ENCODE measurements around the gene OR6J1.

The OR6J1 gene

GRCh38 chr14:22593601-22594000 is 50.6 kb downstream of the OR6J1 start:
- H2BK12ac ChIP-seq (ENCODE audit: low read length in 2 of 2), result no peak overlapping the region
- H3K9ac ChIP-seq (ENCODE audit: low read length), result no peak overlapping the region
- H2BK15ac ChIP-seq (ENCODE audit: low read depth, poor library complexity, severe bottlenecking), result no peak overlapping the region
- no peak overlapping the region for H3K23ac ChIP-seq (ENCODE audit: low read length in 2 of 2)
- no peak overlapping the region for H2BK5ac ChIP-seq (ENCODE audit: low read depth, low read length, poor library complexity, severe bottlenecking)
- H2BK120ac ChIP-seq (ENCODE audit: low read depth, low read length), result no peak overlapping the region
- no peak overlapping the region for H4K91ac ChIP-seq (ENCODE audit: low read length)
- no peak overlapping the region for H3K4me3 ChIP-seq (ENCODE audit: insufficient read depth in 1 of 2, low read depth in 1 of 2, low read length in 2 of 2)
- peaks cover 2% of the 10 kb centered on the region for H3K4me1 ChIP-seq (ENCODE audit: control insufficient read depth, insufficient read depth, low read depth, low read length)
- no peaks in the 10 kb centered on the region for H3K36me3 ChIP-seq (ENCODE audit: control insufficient read depth in 1 of 2, insufficient read depth in 2 of 2, low read depth in 1 of 2, low read length in 2 of 2)
- H3K14ac ChIP-seq (ENCODE audit: low read length in 2 of 2), result no peak overlapping the region
- H3K79me1 ChIP-seq (replicated peaks; ENCODE audit: low read length, poor library complexity, severe bottlenecking), result no peaks in the 10 kb centered on the region
- H3K18ac ChIP-seq (ENCODE audit: low read depth in 1 of 2, low read length in 2 of 2), result peak overlapping the region in 1 of 2 experiments; percentile 2
- H3K27me3 ChIP-seq (ENCODE audit: control insufficient read depth in 1 of 2, insufficient read depth in 1 of 2, low read length in 2 of 2), result peaks cover 0 to 18% of the 10 kb centered on the region in 2 experiments
- H2AFZ ChIP-seq (ENCODE audit: low read depth, low read length), result no peak overlapping the region
- no peaks in the 10 kb centered on the region for H3K9me3 ChIP-seq (ENCODE audit: control insufficient read depth, low read length)
- no peak overlapping the region for H3K27ac ChIP-seq (ENCODE audit: low read length, poor library complexity, severe bottlenecking)
- H4K8ac ChIP-seq (ENCODE audit: low read length), result no peak overlapping the region
- 92% methylated on average over 2 of the region's 2 CpGs for WGBS
- H2AK5ac ChIP-seq (ENCODE audit: low read length, severe bottlenecking), result no peak overlapping the region
- H3K4ac ChIP-seq (ENCODE audit: low read depth in 1 of 2, low read length in 2 of 2), result no peak overlapping the region
- DNase-seq, result no peak
- H3K4me2 ChIP-seq (ENCODE audit: low read length, poor library complexity, severe bottlenecking), result no peak overlapping the region

- Histone ChIP-seq H3K9ac (ENCODE audit: low read length) (no peak overlapping the region), H3K4me2 (ENCODE audit: low read length, poor library complexity, severe bottlenecking) (no peak overlapping the region), H2BK120ac (ENCODE audit: low read depth, low read length) (no peak overlapping the region), H3K36me3 (ENCODE audit: control insufficient read depth in 1 of 2, insufficient read depth in 2 of 2, low read depth in 1 of 2, low read length in 2 of 2) (no peaks in the 10 kb centered on the region), H4K8ac (ENCODE audit: low read length) (no peak overlapping the region), H3K23ac (ENCODE audit: low read length in 2 of 2) (no peak overlapping the region), H3K18ac (ENCODE audit: low read depth in 1 of 2, low read length in 2 of 2) (no peak overlapping the region), H3K4me3 (ENCODE audit: insufficient read depth in 1 of 2, low read depth in 1 of 2, low read length in 2 of 2) (no peak overlapping the region), H2BK15ac (ENCODE audit: low read depth, poor library complexity, severe bottlenecking) (no peak overlapping the region), H3K79me1 (replicated peaks; ENCODE audit: low read length, poor library complexity, severe bottlenecking) (no peaks in the 10 kb centered on the region), H3K14ac (ENCODE audit: low read length in 2 of 2) (no peak overlapping the region), H2AK5ac (ENCODE audit: low read length, severe bottlenecking) (no peak overlapping the region), H2AFZ (ENCODE audit: low read depth, low read length) (no peak overlapping the region), H3K4ac (ENCODE audit: low read depth in 1 of 2, low read length in 2 of 2) (peak overlapping the region in 1 of 2 experiments; percentile 6), H3K27ac (ENCODE audit: low read length, poor library complexity, severe bottlenecking) (no peak overlapping the region), H3K4me1 (ENCODE audit: control insufficient read depth, insufficient read depth, low read depth, low read length) (peaks cover 2% of the 10 kb centered on the region), H2BK12ac (ENCODE audit: low read length in 2 of 2) (peak overlapping the region; percentile 56 to 94), H4K91ac (ENCODE audit: low read length) (no peak overlapping the region), H2BK5ac (ENCODE audit: low read depth, low read length, poor library complexity, severe bottlenecking) (no peak overlapping the region), H3K9me3 (ENCODE audit: control insufficient read depth, low read length) (no peaks in the 10 kb centered on the region), H3K27me3 (ENCODE audit: control insufficient read depth in 1 of 2, insufficient read depth in 1 of 2, low read length in 2 of 2) (peaks cover 0 to 18% of the 10 kb centered on the region in 2 experiments)
- 60% methylated on average over 3 of the region's 3 CpGs for WGBS
- no peak for DNase-seq
Measured at GRCh38 chr14:22593189-22593588, 51.0 kb downstream of the OR6J1 start.

DNA sequence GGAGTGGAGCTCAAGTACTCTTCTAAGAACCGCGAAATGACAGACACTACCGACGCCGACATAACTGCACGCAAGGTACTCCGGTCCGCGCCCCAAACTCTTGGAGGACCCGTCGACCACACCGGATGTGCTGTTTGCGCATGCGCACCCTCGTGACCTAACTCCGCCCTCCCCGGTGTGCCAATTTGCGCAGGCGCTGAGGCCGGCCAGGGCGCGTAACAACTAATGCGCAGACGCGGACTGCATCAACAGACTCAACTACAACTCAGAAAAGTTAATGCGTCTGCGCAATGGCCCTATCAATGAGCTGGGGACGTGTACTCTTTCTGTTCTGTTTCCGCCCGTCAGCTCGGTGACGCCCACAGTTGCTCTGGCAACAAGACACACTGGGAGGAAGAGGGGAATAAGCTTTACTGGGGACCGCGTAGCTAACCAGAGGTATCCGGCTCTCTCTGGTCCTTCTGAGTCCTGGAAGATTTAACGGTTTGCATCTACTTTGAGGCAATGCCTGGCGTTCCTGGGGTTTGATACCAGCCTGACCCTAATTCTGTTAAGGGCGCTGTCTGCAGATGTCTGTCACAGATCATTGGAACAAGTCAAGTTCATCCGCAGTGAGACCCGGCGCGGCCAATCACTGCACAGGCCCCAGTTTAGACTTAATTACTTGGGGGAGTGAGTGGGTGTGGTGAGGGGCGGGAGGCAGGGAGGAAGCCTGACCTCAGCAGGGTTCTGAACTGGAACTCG is 54.9 kb downstream of the OR6J1 start, which contains the start of gene DAD1:
Gene DAD1 (minus strand): TSS at position 129 of the 744 bp plus-strand sequence. CDS start 67 bp downstream, at position 62.
- Histone ChIP-seq H3K9ac (ENCODE audit: low read length) (peak within 1 kb of the TSS; percentile 99), H2BK12ac (ENCODE audit: low read length in 2 of 2) (no peak within 1 kb of the TSS), H3K4me1 (ENCODE audit: control insufficient read depth, insufficient read depth, low read depth, low read length) (peaks cover 7% of the 10 kb centered on the region), H3K23ac (ENCODE audit: low read length in 2 of 2) (peak within 1 kb of the TSS in 1 of 2 experiments; percentile 97), H3K4me3 (ENCODE audit: insufficient read depth in 1 of 2, low read depth in 1 of 2, low read length in 2 of 2) (peak within 1 kb of the TSS; percentile 93 to 96), H2BK120ac (ENCODE audit: low read depth, low read length) (peak within 1 kb of the TSS; percentile 71), H3K27me3 (ENCODE audit: control insufficient read depth in 1 of 2, insufficient read depth in 1 of 2, low read length in 2 of 2) (peaks cover 0 to 18% of the 10 kb centered on the region in 2 experiments), H2BK5ac (ENCODE audit: low read depth, low read length, poor library complexity, severe bottlenecking) (peak within 1 kb of the TSS; percentile 48), H2AK5ac (ENCODE audit: low read length, severe bottlenecking) (peak within 1 kb of the TSS; percentile 77), H2BK15ac (ENCODE audit: low read depth, poor library complexity, severe bottlenecking) (peak within 1 kb of the TSS; percentile 61), H3K14ac (ENCODE audit: low read length in 2 of 2) (peak within 1 kb of the TSS in 1 of 2 experiments; percentile 49), H3K27ac (ENCODE audit: low read length, poor library complexity, severe bottlenecking) (peak within 1 kb of the TSS; percentile 92), H3K79me1 (replicated peaks; ENCODE audit: low read length, poor library complexity, severe bottlenecking) (no peaks in the 10 kb centered on the region), H3K4me2 (ENCODE audit: low read length, poor library complexity, severe bottlenecking) (peak within 1 kb of the TSS; percentile 85), H3K36me3 (ENCODE audit: control insufficient read depth in 1 of 2, insufficient read depth in 2 of 2, low read depth in 1 of 2, low read length in 2 of 2) (peaks cover under 1 to 12% of the 10 kb centered on the region in 2 experiments), H3K4ac (ENCODE audit: low read depth in 1 of 2, low read length in 2 of 2) (peak within 1 kb of the TSS; percentile 38 to 83), H3K9me3 (ENCODE audit: control insufficient read depth, low read length) (no peaks in the 10 kb centered on the region), H3K18ac (ENCODE audit: low read depth in 1 of 2, low read length in 2 of 2) (peak within 1 kb of the TSS; percentile 75 to 90), H2AFZ (ENCODE audit: low read depth, low read length) (peak within 1 kb of the TSS; percentile 66), H4K8ac (ENCODE audit: low read length) (peak within 1 kb of the TSS; percentile 94), H4K91ac (ENCODE audit: low read length) (no peak within 1 kb of the TSS)
- under 1% methylated on average over 39 of the region's 44 CpGs for WGBS
- DNase-seq, result peak; percentile 100

DNA sequence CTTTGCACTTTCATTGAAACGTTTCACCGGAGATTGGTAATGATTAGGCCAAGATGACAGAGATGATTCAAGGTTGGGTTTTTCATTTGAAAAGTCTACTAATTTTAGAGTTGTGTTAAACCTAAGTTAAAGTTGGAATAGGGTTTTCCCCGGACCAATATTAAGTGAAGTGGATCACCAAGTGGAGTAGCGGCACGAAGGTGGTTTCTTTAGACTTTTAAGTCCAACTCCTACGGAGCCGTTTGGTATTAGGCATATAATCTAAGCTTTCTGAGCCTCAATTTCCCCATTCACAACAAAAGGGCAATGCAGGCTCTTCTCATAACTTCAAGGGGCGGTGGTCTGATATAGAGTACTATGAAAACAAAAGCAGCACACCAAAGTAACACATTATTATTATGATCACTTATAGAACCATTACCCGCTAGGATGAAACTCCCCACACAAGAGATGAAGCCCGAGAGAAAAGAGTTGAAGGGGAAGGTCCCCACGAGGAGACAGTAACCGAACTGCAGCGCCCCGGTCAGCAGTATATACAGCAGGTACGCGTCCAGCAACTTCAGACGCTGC is 55.5 kb downstream of the OR6J1 start:
- Histone ChIP-seq H3K36me3 (ENCODE audit: control insufficient read depth in 1 of 2, insufficient read depth in 2 of 2, low read depth in 1 of 2, low read length in 2 of 2) (peaks cover 4 to 16% of the 10 kb centered on the region in 2 experiments), H3K14ac (ENCODE audit: low read length in 2 of 2) (peak overlapping the region in 1 of 2 experiments; percentile 49), H3K9ac (ENCODE audit: low read length) (peak overlapping the region; percentile 99), H3K4me2 (ENCODE audit: low read length, poor library complexity, severe bottlenecking) (peak overlapping the region; percentile 85), H3K4ac (ENCODE audit: low read depth in 1 of 2, low read length in 2 of 2) (peak overlapping the region; percentile 38 to 83), H4K8ac (ENCODE audit: low read length) (peak overlapping the region; percentile 94), H3K18ac (ENCODE audit: low read depth in 1 of 2, low read length in 2 of 2) (peak overlapping the region; percentile 75 to 90), H3K79me1 (replicated peaks; ENCODE audit: low read length, poor library complexity, severe bottlenecking) (no peaks in the 10 kb centered on the region), H4K91ac (ENCODE audit: low read length) (no peak overlapping the region), H3K23ac (ENCODE audit: low read length in 2 of 2) (peak overlapping the region in 1 of 2 experiments; percentile 97), H2AFZ (ENCODE audit: low read depth, low read length) (peak overlapping the region; percentile 66), H3K27me3 (ENCODE audit: control insufficient read depth in 1 of 2, insufficient read depth in 1 of 2, low read length in 2 of 2) (peaks cover 0 to 13% of the 10 kb centered on the region in 2 experiments), H2BK15ac (ENCODE audit: low read depth, poor library complexity, severe bottlenecking) (peak overlapping the region; percentile 61), H2AK5ac (ENCODE audit: low read length, severe bottlenecking) (peak overlapping the region; percentile 77), H2BK5ac (ENCODE audit: low read depth, low read length, poor library complexity, severe bottlenecking) (peak overlapping the region; percentile 48), H3K4me3 (ENCODE audit: insufficient read depth in 1 of 2, low read depth in 1 of 2, low read length in 2 of 2) (peak overlapping the region; percentile 93 to 96), H2BK12ac (ENCODE audit: low read length in 2 of 2) (no peak overlapping the region), H2BK120ac (ENCODE audit: low read depth, low read length) (no peak overlapping the region), H3K4me1 (ENCODE audit: control insufficient read depth, insufficient read depth, low read depth, low read length) (peaks cover 9% of the 10 kb centered on the region), H3K27ac (ENCODE audit: low read length, poor library complexity, severe bottlenecking) (peak overlapping the region; percentile 92), H3K9me3 (ENCODE audit: control insufficient read depth, low read length) (no peaks in the 10 kb centered on the region)
- 2% methylated on average over 11 of the region's 17 CpGs for WGBS
- no peak for DNase-seq
